ENCODE results near the gene BTF3L4.

Gene BTF3L4

GRCh38 chr1:52102336-52103013, 46.4 kb downstream of the BTF3L4 start:
- no peak overlapping the region for H3K4me3 ChIP-seq
- no peak for DNase-seq (ENCODE audit: low spot score)
- TF ChIP-seq CTCF (IDR thresholded peaks at IDR 0.05) = no peak
- H3K27ac ChIP-seq = no peak overlapping the region

GRCh38 chr1:52111492-52111891, 55.4 kb downstream of the BTF3L4 start:
- DNase-seq (ENCODE audit: low spot score) = no peak
- TF ChIP-seq CTCF (IDR thresholded peaks at IDR 0.05) = no peak
- Histone ChIP-seq H3K4me3 (no peak overlapping the region), H3K27ac (no peak overlapping the region)

- DNase-seq (ENCODE audit: low spot score) = no peak
- Histone ChIP-seq H3K4me3 (no peak overlapping the region), H3K27ac (no peak overlapping the region)
- no peak for TF ChIP-seq CTCF (IDR thresholded peaks at IDR 0.05)
These were observed 56.4 kb downstream of the BTF3L4 start for GRCh38 chr1:52112489-52112888.

- H3K4me3 ChIP-seq = no peak overlapping the region
- no peak for TF ChIP-seq CTCF (IDR thresholded peaks at IDR 0.05)
- DNase-seq (ENCODE audit: low spot score) = no peak
- H3K27ac ChIP-seq = no peak overlapping the region
These were observed 63.4 kb downstream of the BTF3L4 start for GRCh38 chr1:52119301-52120079.

GRCh38 chr1:52122384-52122783, 66.3 kb downstream of the BTF3L4 start:
- Histone ChIP-seq H3K27ac (no peak overlapping the region), H3K4me3 (no peak overlapping the region)
- no peak for TF ChIP-seq CTCF (IDR thresholded peaks at IDR 0.05)
- DNase-seq (ENCODE audit: low spot score) = no peak

GRCh38 chr1:52123622-52124021, 67.5 kb downstream of the BTF3L4 start:
- TF ChIP-seq CTCF (IDR thresholded peaks at IDR 0.05) = no peak
- no peak for DNase-seq (ENCODE audit: low spot score)
- H3K27ac ChIP-seq = no peak overlapping the region
- H3K4me3 ChIP-seq = no peak overlapping the region
